ENCODE results near the gene NOTCH3.

NOTCH3 gene

DNA sequence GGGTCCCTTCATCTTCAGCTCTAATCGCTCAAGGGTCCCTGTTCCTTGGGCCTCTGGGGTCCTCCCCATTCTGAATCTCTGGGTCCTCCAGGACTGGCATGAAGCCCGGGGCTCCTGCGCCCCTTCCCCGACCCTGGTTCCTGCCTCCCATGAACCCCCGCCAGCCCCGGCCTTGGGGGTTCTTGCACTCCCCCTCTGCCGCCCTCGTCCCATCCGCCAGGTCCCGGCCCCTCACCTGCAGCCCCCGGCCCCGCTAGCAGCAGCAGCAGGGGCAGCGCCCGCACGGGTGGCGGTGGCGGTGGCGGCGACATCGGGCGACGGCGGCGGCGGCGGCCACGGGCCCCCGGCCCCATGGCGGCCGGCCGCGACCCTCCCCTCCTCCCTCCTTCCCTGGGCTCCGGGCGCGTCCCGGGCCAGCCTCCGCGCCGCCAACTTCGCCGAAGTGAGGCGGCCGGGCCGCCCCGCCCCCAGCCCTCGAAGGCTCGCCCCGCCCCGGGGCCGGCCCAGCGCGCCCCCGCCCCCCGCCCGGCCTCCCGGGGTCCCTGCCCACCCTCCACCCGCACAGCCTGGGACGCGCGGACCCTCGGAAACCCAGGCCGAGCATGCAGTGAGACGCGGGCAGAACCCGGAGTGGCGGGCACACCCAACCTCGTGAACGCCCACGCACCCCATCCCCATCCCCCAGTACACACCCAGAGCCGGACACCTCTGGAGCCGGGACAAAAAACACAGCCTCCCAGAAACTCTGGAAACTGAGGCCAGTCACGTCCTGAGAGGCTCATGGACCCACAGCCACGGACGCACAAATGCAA lies at the start of gene NOTCH3:
NOTCH3 (minus strand) TSS at position 443 of the 812 bp plus-strand sequence; CDS start at position 353, 90 bp downstream.
- DNase-seq (ENCODE audit: low read depth): no peak

DNA sequence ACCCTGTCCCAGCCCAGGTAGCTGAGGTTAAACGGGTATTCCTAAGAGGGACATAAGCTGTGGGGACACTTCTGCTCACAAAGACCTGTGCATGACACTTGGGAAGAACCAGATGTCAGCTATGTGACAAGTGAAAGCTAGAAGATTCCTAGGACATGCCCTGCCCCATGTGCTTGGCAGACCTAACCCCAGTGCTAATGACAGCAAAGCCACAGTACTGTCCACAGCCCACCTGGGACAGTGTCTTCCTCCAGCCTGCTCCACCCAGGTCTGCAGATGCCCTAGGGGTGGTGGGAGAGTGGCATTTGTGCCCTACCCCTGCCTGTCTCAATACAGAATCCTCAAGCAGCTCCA lies 49.8 kb upstream of the NOTCH3 start:
- DNase-seq (ENCODE audit: low read depth): no peak

DNA sequence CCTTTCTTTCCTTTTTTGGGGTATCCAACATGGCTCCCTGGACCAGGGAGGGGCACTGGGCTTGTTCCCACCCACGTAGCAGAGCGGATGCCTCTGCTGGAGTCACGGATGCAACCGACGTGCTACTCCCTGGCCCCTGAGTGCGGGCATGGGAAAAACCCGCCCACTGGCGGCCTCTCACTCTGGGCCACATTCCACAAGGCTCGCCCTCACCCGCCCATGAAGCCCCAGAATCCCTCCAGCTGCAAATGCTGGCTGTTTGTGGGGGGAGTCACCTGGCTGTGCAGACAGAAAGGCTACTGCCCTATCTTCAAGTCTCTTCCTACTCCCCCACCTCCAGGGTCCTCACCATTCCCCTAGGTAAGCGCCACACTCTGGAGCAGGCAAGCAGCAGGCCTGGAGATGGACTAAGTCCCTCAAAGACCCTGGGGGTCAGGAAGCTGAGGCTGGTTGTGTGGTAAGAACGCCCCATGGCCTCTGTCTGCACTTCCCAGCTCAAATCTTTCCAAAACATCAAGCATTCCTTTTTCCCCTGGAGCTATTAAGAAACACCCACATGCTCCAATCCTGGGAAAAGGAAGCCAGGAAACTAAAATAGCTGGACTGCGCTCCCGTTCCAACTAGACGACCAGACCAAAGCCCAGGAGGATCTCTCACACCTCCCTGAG lies 49.3 kb upstream of the NOTCH3 start:
- no peak for DNase-seq (ENCODE audit: low read depth)

DNA sequence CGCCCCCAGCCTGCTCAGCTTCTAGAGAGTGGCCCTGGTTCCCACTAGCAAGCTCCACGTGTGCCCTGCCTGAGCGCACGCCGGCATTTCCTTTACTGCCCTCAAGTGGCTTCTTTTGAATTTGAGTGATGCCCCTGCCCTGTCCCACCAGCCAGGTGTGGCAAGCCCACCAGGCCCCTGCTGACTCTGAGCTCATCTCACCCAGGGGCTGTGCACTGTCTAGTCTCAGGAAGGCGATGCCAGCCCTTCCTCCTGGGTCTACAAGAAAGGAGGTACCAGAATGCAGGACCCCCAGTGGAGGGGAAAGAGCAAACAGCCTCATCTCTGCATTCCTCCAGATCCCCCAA lies 48.7 kb upstream of the NOTCH3 start:
- no peak for DNase-seq (ENCODE audit: low read depth)

DNA sequence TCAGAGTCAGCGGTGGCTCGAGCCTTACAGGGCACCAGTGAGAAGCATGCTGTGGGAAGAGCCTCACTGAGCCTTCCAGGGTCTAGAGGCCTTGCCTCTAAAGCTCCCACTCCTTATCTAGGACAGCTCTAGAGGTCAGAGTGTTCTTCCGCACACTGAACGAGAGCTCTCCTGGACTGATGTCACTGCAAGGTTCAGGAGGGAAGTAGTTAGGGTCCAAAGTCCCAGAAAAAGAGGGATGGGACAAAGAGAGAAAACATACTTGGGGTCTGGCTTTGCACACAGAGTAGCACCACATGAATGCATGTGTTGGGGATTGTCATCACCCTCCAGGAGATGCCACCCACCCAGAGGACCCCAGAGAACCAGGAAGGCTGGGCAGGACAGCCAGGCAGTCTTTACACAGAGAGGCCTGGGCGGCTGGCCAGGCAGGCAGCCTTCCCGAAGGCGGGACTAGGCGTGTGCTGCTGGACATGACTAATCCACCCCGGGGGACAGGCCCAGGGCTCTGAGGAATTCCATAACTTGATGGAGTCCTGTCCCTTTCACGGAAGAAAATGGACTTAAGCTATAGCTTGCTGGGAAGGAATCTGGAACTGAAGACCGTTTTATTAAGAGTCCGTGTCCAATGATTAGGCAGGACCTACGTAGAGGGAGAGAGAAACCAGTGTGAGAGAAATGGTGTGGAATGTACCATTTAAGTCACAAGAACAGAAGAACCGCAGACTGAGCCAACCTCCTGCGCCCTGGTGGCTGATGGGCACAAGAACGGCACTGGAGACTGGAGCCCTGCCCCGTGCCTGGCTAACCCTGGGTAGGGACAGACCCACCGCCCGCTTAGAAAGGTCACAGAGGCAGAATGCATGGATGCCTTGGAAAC lies 48.1 kb upstream of the NOTCH3 start:
- DNase-seq (ENCODE audit: low read depth): no peak

DNA sequence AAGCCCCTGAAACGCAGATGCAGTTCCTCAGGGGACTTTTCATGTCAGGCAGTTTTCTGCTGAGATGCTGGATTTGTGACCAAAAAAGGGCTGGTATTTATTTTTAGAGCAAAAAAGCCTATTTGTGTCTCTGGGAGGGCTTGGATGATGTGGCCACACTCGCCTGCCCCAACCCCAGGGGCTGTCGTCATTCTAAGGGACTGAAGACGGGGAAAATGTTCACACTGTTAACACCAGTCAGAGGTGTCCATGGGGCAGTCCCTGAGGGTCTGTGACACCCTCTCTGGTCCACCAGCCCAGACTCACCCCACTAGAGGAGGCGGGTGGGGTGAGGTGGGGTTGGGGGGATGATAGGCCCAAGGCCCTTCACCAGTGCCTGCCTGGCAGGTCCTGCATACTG lies 47.3 kb upstream of the NOTCH3 start:
- DNase-seq (ENCODE audit: low read depth): no peak

DNA sequence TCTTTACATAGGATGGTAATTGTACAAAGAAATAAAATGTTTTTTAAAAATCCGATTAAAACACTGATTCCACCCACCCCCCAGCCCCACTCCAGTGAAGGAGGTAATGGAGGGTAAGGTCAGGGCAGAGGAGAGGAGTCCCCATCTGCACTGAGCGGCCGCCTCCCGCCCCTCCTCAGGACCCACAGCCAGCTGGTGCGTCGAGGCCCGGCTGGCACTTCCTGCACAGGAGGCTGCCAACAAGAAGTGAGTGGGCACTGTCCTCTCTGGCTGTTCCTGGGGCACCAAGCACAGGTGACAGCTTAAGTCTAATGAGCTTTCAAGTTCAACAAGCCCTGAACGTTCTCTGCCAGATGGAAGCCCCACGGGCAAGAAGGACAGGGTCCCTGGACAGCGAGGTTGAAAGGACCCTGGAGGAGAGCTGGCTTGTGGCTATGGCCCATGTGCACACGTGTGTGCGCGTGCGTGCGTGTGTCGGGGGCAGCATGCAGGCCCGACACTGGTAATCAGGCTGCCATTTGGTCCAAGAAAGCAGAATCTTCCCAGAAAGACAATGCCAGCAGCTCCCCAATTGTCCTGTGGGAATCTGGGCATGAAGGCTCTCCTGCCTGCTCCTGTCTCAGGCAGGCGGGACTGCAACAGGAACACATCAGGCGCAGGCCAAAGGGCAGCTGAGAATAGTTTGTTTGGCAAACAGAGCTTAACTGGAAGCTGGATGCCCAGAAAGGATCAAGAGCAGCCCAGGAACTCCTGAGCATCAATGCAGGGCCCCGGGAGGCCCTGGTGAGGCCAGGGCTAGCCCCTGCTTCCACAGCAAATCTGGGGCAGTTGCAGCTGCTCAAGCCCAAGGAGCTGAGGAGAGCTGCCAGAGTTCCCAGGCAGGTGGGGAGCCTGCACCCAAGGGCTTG lies 46.6 kb upstream of the NOTCH3 start:
- no peak for DNase-seq (ENCODE audit: low read depth)

DNA sequence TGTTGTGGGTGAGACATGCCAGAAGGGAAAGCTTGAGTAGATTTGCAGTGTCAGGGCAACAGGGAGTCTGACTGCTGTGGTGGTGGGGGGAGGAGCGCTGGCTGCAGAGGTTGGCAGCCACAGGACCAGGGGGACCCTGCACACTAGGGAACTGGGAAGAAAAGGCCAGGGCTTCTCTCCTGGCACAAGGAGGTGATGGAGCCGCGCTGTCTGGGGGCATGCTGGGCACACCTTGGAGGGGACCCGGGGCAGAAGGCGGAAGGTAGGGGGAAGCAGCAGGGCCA lies 45.3 kb upstream of the NOTCH3 start:
- no peak for DNase-seq (ENCODE audit: low read depth)

DNA sequence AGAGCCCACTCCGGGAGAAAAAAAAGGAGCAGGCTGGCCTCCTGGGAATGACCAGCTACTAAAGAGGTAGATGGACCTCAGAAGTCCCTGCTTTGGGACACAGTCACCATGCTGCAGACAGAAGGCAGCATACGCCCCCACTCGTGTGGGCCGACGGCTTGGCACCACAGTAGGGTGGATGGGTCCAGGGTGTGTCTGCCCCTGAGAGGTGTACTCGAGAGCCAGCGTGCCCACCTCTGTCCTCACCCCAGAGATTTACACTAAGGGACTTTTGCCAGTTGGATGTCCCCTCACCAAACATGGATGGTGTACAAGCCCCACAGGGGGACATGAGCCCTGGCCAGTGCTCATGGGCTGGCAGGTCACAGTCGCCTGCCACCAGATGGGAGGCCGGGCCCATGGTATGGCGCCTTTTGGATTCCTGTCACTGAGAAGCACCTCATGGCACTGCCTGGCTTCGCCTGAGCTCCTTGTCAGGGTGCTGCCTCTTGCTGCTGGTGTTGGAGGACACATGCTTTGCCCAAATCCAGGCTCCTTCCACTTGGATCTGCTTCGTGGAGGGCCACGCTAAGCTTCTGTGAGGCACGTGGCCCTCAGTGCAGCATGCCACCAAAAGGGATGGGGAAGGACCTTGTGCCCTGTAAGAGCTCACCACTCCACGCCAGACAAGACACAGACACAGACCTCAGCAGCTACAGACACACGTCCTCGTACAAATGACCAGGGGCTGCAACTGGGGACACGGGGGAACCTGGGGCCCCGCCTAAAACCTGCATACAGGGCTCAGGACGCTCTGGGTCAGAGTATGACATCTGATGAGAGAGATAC lies 44.8 kb upstream of the NOTCH3 start:
- no peak for DNase-seq (ENCODE audit: low read depth)

DNA sequence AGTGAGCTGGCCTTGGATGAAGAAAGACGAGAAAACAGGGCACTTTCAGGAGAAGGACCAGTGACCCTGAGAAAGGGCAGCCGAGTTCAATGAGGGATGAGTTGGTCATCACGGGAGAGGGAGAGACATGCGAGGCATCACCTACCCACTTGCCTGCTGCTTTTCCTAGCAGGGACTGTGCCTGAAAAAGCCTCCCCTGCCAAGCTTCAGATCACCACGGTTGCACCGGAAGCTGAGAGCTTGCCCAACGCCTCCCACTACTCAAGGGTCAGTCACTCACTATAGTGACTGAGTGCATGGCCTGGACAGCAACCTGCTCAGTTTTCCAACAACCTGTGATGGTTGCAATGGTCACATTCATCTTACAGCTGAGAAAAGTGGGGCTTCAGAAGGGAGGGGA lies 44.0 kb upstream of the NOTCH3 start:
- no peak for DNase-seq (ENCODE audit: low read depth)

DNA sequence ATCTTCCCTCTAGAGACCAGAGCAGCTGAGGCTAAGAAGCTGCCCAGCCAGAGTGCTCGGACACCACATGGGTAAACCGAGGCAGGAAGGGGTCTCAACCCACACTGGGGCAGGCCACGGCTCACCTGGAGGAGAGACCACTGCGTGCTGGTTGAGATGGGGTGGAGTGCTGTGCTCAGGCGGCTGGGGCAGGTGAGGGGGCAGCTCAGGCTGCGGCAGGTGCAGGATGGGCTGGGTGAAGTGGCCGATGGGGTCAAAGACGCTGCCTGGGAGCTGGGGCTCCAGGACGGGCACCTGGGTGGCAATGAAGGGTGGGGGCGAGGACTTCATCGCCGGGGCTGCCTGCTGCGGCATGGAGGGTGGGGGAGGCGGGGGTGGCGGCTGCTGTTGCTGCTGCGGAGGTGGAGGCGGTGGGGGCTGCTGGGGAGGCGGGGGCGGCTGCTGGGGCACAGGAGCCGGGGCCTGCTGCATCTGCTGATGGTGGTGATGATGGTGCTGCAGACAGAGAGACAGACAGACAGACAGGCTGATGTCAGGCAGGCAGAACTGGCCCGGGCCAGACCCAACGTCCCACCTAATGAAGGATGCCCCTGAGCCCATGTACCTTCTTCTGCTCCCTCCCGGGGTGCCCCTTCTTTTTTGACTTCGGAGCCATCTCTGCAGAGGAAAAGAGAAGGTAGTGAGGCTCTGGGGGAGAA lies 43.5 kb upstream of the NOTCH3 start:
- DNase-seq (ENCODE audit: low read depth): no peak

DNA sequence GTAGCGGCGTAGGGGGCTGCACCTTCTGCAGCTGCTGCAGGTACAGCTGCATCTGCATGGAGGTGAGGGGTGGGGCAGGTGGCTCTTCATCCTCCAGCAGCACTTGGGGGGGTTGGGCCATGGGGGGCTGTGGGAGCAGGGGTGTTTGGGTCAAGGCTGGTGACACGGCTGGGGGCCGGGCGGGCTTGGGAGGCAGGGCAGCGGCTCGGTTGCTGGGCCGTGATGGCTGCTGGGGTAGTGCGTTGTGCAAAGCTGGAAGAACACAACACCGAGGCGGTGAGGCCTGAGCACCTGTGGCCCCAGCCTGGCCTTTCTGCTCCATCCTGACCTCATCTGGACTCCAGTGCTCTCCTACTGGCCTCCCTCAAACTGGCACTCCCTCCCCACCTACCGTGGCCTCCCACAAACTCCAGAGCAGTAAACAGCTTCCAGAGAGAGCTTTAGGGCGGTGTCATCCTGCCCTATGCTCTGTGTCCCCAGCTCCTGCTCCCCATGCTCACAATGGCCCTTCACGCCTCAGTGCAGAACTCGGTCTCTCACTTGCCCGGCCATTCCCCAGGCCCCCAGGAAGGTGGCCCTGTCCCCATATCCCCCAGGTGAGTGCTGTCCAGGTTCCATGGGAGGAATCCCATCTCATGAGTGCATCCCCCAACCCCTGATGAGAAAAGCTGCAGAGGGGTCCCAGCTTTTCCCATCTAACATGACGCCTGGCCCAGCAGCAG lies 42.6 kb upstream of the NOTCH3 start:
- no peak for DNase-seq (ENCODE audit: low read depth)

DNA sequence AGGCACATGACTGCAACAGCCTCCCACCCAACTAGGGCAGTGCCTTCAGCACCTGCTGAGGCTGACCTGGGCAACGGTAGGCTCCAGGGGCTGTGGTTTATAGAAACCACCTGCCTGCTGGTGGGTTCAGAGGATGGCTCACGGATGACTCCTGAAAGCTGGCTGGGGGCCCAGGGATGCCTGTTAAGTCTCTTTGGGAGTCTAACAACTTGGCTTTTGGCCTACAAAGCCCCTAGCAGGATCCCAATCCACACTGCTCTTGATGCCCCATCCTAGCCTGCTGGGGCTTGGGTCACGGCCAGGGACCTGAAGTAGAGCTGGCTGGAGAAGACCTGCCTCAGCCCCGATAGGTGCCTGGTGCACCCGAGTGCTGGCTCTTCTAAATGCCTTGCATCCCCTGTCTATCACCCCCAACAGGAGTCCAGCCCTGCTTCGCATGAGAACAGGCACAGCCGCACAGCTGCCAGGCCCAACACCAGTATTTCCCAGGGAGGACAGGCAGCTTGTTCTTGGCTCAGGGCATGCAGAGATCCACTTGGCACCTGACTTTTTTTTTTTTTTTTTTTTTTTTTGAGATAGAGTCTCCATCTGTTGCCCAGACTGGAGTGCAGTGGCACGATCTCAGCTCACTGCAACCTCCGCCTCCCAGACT lies 40.6 kb upstream of the NOTCH3 start:
- no peak for DNase-seq (ENCODE audit: low read depth)

DNA sequence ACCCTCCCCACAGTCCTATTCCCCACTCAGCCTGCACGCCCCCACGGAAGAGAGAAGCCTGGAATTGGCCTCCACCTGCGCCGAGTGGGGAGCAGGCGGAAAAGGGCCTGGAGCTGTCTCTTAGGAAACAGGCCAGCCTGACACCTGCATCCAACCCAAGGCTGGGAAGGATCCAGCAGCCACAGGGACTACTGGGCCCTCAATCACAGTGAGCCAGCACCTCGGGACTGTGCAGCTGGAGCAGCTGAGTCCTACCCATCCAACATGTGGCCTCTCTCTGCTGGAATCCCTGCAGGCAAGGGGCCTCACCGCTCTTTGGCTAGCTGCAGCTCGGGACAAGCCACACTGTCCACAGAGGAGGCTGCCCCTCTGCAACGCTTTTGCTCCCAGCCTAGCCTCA lies 39.7 kb upstream of the NOTCH3 start:
- DNase-seq (ENCODE audit: low read depth): no peak

DNA sequence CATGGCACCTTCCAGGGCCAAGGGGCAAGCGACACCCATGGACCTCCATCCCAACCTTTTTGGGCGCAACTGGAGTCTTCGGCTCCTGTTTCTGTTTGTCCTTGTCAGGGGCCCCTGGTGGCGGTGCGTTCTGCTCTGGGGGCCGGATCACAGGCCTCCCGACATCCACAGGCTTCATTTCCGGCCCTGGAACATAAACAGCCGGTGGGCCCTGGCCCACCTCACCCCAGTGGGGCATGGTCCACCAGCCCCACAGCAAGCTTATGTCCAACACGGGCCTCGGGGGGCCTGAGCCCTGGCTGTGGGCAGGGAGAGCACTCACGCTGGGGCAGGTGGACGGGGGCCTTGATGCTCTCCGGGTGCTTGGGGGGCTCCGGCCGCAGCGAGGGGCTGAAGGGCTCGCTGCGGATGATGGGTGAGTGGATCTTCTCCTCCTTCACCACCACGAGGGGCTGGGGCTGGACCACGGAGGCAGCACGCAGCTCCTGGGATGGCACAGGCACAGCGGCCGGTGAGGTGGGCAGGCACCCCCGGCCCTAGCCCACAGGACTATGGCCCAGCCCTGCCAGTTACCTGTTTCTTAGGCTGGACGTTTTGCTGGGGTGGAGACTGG lies 38.6 kb upstream of the NOTCH3 start:
- DNase-seq (ENCODE audit: low read depth): no peak

DNA sequence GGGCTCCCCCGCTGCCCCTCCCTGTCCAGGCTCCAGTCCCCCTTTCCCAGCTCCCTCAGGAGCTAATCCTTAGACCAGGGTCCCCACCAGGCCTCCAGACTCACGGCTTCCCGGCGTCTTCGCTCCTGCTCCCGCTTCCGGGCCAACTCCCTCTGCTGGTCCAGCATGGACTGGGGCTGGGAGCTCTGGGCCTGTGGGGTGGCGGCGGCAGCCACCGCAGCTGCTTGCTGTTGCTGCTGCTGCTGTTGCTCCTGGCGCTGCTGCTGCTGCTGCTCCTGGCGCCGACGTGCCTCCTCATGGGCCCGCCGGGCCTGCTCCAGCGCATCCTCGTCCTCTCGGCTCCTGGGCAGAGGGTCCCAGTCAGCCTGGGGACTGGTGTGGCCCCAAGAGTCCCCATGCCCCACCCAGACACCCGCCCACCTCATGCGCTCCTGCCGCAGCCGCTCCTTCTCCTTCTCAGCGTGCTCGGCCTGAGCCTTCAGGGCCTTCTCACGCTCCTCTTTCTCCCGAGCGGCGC lies 37.9 kb upstream of the NOTCH3 start:
- no peak for DNase-seq (ENCODE audit: low read depth)

DNA sequence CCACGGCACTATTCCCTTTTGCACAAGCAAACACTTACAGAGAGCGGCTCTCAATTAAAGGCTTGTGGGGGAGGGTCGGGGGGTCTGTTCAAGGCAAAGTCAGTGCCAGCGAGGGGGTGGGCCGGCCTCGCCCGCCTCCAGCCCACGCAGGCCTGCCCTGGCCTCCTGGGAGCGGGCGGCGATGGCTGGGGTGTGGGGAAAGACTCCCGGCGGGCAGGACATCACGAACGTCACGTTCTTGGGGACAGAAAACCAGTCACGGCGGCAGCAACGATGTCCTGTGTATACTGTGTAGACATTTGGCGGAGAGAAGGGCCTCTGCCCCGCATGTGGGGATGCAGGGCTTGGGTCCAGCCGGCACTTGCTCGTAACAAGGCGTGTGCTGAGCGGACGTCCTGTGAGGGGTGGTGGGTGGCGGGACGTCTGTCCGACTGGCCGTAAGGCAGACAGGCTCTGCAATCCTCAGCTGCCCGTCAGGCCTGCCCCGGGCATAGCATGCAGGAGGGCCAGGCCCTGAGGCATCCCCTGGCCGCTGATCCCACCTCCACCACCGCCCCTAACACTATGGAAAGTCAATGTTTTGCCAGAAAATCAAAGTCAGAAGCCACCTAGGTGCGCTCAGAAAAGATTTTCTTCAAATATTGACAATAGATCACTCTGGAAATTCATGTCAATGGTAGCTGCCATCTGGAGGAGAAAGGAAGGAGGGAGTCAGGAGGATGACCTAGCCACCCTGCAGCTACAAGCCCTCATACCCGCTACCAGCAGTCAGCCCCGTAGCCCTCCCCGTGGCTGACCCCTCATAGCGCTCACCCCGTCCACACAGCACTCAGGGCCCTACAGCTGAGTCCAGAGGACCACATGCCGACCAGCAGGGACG lies 37.2 kb upstream of the NOTCH3 start:
- DNase-seq (ENCODE audit: low read depth): no peak

DNA sequence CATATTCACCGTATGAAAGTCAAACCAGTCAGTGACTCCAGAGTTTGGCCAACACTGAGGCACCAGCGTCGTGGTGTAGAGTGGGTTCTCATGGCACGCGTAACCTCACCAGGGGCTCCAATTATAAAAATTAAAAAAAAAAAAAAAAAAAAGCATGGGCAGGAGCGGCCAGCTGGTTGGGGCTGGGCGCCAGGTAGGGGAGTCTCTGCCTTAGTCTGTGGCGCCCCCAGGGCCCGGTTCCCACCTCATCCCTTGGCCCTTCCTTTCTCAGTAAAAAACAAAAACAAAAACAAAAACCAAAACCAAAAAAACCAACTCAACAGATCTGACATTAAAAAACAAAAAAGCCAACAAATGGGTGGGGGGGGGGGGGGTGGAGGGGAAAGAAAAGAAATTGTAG lies 36.1 kb upstream of the NOTCH3 start:
- no peak for DNase-seq (ENCODE audit: low read depth)
